ENCODE data around the gene TTLL8.

DNA sequence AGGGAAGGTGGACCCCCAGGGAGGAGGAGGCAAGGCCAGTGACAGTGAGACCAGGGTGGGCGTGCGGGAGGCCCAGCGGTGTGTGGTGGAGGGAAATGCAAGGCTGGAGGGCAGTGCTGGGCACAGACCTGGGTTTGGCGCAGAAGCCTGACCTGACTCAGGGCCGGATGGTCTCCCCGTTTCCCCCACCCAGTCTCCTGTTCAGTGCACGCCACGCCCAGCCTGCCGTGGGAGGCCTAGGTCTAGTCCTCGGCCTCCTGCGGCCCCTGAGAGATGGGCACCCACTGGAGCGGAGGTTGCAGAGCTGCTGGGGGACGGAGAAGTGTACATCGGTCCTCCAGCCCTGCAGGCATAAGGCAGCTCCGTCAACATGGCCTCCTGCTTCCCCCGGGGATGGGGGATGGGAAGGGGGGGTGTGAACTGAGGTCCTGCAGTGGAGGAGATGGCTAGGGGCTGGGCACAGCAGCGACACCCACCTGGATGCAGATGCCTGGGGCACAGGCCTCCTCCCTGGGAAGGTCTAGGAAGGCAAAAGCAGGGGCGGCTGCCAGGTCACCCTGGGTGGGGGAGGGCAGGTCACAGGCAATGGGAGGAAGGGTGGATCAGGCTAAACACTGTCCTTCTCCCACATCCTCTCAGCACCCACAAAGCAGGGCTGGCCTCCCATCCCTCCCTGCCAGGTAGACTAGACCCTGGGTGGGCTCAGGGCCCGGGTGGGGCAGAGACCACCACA lies 61.4 kb downstream of the TTLL8 start:
- no peak for TF ChIP-seq POLR2A (IDR thresholded peaks at IDR 0.05)
- TF ChIP-seq, protein P1, sequence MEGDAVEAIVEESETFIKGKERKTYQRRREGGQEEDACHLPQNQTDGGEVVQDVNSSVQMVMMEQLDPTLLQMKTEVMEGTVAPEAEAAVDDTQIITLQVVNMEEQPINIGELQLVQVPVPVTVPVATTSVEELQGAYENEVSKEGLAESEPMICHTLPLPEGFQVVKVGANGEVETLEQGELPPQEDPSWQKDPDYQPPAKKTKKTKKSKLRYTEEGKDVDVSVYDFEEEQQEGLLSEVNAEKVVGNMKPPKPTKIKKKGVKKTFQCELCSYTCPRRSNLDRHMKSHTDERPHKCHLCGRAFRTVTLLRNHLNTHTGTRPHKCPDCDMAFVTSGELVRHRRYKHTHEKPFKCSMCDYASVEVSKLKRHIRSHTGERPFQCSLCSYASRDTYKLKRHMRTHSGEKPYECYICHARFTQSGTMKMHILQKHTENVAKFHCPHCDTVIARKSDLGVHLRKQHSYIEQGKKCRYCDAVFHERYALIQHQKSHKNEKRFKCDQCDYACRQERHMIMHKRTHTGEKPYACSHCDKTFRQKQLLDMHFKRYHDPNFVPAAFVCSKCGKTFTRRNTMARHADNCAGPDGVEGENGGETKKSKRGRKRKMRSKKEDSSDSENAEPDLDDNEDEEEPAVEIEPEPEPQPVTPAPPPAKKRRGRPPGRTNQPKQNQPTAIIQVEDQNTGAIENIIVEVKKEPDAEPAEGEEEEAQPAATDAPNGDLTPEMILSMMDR (IDR thresholded peaks at IDR 0.05) = no peak
